Hematopoietic multipotent progenitor cell treated with erythropoietin and hydrocortisone succinate and interleukin-3 and kit ligand, for 15 days (in vitro differentiated cells): Measurements from ENCODE around the gene TPCN1.

Source experiments
- DNase-seq: peaks from one replicate; pipeline ENCODE4 v3.0.0-alpha.2; 2015; ENCODE audit warnings: low spot score

Gene TPCN1

DNA sequence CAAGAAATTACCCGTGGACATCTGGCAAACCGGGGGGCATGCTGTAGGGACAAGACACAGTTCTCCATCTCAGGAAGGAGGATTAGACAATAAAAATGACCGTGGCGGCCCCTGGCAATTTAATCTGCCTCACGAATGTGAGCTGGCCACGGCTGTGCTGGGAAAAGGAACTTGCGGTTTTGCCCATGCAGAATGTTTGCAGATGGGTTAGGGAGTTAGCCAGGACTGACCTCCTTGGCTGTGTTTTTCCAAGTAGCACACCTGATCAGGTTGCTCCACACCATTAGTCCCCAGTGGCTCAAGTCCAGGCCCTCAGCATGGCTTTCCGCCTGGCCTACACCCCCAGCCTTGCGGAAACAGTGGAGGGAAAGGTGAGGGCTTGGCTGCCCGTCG lies 20.8 kb downstream of the TPCN1 start:
- DNase-seq = no peak

DNA sequence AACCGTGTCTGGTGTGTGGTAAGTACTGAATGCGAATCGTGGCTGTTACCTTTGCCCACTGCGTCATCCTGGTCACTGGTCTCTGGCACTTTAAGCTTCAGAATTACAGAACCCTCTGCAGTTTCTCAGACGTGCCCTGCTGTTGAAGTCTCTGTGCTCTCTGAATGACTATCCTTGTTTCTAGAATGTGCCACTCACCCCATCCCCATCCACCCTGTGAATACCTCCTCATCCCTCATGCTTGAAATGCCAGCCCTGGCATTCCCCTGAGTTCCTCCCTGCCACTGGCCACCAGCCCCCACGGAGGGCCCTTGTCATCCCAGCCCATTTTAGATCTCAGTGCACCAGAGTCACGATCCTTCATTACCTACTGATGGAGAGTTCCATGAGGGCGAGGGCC lies 21.3 kb downstream of the TPCN1 start:
- DNase-seq = no peak

DNA sequence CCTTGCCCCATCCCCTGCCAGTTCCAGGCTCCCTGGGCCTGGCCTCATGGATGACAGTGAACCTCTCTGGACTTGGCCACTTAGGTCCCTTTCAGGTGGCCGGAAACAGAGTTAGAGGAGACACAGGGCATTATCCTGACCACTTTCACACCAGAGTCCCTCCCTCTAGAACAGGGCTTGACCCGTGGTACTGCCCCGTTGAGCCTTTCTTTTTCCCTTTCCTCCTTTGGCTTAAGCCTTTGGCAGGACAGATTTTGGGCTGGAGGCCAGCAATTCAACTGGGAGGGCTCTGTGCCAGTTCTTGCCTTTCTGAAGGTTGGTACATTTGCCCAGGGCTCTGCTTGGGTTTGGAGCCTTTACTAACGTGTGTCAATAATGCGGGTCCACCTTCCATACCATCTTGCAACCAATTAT lies 22.8 kb downstream of the TPCN1 start:
- DNase-seq = no peak

DNA sequence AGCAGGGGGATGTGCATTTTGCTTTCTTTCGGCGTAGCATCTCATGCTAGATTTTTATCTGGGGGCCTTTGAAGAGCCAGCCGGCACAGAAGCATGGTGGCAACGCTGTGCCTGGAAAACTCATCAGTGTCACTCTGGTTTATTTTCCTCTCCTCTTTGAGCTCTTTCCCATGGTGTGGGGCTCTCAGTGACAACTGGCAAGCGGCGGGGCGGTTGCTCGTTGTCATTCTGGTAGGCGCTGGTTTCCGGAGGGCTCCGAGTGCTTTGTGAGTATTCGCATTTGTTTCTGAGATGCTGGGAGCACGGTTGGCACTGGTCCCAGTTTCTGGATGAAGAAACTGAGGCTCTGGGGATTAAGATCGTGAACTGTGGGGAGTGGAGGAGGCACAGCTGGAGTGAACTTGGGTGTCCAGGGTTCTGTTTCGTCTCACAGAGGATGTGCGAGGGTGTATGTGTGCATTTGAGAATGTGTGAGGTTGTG lies 23.3 kb downstream of the TPCN1 start:
- DNase-seq = no peak

DNA sequence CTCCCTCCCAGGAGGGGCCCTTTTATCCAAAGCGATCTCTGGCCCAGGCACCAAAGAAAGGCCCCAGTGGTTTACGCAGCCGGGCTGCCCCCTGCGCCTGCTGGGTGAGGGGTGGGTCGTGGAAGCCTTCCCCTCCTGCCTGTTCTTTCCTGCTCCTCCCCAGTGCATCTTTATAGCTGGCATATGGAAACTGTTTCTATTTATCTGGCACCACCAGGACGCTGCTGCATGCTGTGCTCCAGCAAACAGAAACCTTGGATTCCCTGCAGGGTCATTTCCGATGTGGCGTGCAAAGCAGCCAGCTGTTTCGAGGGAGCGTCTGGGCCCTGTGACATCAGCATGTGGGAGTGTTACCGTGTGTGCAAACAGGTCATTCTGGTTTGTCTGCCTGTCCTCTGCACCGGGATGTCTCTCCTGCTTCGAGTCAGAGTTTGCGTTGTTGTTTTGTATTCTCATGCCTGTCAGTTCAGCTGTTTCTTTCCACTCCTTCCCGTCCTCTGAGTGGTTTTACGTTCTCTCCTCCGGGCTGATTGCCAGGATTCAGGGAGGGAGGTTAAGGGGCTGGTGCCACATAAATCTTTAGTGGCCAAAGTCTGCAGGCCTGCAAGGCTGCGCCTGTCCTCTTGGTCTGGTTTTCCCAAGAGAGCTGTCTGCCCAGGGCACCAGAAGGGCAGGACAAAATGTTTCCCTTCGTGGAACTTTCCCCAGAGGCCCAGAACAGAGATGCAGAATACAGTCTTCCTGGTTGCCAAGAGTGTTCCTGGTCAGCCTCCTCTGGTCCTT lies 24.6 kb downstream of the TPCN1 start:
- no peak for DNase-seq

DNA sequence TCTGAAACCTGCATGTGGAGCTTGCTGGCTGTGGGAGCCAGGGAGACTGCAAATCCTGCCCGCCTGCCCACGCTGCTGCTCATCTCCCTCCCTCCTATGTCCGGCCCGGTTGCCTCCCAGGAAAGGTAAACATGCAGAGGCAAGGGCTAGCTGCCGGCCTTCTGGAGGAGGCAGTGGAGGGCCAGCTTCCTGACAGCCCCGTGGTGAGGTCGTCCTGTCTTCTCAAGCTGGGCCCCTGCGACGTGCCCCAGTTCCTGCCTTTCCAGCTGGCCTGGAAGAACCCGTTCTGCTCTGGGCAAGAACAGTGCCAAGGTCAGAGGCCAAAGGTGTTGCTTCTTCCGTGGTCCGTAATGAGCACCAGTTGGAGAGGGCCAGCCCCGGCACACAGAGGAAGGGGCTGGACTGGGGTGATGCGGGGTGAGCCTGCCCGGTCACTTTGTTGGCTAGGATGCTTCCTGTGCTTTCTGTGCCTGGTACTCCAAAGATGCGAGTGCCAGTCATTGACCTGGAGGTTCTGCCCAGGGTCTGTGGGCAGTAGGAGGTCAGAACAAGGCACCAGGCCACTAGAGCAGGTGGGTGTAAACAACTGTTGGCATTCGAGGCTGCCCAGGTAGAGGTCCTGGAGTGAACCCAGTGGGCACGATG lies 25.3 kb downstream of the TPCN1 start:
- DNase-seq = no peak

DNA sequence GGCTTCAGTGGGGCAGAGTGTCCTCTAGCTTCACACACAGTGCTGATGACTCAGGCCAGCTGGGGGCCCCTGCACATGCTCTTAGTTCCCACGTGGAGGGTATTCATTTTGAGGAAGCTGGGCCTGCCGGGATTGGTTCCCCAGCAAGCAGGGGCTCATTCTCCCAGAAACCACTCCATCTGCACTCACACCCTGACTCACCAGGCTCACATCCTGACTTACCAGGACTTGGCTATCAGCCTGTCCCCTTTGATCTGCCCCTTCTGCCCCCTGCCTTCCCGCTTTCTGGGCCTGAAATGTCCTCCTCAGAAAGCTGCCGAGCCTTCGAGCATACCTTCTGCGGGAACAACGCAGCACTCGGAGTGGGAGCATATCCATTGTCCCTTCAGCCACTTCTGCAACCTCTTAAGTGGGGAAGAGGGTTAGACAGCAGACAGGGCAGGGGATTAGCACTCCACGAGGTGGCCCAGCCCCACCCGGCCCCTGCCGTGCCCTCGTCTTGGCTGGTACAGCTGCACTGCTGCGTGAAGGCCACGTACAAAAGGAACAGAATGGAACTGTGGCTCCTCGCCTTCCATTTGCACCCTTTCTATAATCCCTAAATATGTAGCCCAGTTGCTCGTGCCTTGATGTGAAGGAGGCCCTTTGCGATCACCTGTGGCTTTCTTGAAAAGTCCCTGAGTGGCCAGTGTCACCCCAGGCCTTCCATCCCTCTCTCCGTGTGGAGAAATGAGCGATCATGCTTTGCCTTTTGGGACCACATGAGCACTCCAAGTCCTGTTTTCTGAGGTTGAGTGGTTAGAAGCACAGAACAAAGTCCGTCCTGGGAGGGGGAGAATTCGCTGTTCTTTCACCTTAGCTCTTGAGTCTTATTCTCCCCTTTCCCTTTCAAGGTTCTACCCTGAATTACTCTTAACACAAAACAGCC lies 26.1 kb downstream of the TPCN1 start:
- no peak for DNase-seq

DNA sequence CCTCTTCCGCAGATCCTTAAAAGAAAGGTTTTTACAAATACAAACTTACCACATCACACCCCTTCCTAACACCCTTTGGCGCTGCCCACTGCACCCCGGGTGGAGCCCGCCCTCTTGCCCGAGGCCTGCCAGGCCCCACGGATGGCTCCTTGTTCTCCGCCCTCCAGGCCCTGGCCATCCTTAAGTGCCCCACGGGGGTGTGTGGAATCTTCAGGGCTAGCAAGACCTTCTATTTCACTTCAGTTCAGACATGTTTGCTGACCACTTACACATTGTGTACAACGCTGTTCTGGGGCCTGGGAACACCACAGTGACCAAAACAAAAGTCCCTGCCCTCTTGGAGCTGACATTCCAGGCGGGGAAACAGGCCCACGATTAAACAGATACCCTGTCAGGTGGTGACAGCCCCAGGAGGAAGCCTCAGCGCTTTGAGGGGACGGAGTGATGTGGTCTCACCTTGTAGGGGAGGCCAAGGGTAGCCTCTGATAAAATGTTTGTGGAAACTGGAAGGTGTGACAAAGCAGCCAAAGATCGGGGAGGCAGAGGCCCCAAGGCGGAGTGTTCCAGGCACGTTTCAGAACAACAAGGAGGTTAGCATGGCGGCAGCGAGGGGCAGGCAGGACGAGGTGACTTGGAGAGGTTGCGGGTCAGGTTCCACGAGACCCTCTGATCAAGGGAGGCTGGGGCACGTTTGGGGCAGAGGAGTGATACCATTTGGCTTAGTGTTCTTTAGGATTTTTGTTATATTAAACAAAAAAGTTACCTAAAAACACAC lies 27.0 kb downstream of the TPCN1 start:
- DNase-seq = no peak

DNA sequence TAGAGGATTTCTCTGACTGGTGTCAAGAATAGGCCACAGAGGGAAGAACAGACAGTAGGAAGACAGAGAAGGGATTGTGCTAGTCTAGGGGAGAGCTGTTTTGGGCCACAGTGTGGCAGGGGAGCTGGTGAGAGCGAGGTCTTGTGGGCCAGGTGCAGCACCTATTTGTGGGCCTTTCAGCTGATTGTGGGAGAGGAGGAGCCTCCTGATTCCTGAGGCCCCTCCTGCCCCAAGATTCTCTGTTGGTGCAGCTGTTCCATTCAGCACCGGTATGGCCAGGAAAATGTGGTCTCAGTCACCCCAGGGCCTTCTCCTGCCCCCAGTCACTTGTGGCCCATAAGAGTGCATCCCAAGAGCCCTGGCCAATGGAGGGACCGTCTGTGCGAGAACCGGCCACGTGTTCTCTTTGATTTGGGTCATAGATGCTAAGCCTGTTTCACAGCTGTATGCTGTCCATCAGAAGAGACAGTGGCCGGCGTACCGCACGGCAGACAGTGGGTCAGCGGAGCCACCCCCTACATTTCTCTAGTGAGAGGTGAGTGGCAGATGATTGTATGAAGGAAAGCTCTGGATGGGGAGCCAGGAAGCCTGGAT lies 27.7 kb downstream of the TPCN1 start:
- DNase-seq = no peak

DNA sequence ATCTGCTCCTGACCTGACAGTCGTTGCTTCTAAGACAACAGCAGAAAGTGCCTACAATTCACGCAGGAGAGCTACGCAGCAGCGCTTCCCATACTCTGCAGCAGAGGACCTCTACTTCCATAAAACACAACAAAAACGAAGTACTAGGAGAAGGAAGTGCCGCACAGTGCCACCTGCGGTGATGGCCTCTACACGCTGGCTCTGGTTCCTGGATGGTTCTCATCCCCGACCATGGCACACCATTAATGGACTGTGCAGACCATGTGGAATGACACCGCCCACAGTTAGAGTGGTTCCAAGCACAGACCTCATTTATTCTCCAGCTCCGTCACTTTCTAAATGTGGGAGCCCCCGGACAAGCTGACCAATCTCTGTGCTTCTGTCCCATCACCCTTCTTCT lies 28.3 kb downstream of the TPCN1 start:
- DNase-seq = no peak

DNA sequence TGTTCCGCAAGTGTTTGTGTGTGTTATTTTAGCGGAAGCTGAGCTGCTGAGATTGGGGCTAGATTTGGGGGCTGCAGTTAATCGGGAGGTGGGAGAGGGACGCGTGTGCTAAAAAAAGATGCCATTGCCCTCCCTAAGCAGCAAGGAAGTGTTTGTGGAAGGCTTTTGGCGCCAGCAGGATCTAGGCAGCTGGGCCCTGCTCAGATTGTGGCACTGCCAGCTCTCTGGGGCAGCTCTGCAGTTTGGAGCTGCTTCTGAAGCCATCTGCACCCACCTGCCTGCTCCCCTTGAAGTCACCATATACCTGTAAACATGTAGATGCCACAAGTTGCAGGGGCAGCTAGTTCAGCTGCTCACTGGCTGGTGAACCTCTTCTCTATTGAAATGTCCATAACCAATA lies 28.8 kb downstream of the TPCN1 start:
- DNase-seq = no peak

DNA sequence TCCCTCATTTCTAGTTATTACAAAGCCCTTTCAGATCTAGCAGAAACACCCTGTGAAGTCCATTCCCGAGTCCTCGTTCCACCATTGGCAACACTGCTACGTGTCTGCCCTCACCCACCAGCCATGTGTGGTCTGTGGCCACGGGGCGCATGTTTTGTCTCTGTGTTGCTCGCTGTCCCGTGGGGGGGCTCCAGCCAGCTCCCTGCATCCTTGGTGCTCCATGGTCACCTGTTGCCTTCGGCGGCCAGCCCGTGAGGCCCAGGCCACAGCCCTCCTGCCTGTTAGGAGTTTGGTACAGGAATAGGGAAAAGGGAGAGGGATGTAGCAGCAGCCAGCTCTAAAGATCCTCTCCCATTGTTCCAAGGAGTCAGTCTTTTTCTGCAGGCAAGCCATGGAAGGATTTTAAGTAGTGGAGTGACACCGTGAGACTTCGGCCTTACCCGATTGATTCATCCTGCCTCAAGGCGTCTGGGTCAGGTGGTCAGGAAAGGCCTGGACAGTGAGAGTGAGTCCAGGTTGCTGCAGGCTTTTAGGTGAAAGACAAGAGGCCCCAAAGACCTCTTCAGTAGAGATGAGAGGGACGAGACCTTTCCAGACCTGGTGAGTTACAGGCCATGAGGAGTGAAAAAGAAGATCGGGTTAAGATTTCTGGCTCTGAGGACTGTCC lies 30.3 kb downstream of the TPCN1 start:
- no peak for DNase-seq

DNA sequence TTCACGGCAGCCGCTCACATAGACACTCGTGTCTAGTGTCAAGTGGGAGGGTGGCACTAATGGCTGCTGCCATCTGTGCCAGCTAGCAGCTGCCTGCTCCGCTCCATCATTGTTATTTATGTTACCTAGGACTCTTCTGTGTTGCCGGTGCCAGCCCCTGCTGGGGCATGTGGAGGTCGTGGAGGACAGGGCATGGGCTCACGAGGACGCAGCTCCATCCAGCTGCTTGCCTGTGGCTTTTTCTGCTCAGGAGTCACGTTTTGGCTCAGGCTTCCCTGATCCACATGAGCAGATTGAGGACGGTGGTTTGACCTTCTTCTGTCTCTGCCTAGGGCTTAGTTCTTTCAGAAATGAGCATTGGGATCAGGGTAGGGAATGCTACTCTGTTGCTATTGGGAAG lies 31.2 kb downstream of the TPCN1 start:
- DNase-seq = no peak

DNA sequence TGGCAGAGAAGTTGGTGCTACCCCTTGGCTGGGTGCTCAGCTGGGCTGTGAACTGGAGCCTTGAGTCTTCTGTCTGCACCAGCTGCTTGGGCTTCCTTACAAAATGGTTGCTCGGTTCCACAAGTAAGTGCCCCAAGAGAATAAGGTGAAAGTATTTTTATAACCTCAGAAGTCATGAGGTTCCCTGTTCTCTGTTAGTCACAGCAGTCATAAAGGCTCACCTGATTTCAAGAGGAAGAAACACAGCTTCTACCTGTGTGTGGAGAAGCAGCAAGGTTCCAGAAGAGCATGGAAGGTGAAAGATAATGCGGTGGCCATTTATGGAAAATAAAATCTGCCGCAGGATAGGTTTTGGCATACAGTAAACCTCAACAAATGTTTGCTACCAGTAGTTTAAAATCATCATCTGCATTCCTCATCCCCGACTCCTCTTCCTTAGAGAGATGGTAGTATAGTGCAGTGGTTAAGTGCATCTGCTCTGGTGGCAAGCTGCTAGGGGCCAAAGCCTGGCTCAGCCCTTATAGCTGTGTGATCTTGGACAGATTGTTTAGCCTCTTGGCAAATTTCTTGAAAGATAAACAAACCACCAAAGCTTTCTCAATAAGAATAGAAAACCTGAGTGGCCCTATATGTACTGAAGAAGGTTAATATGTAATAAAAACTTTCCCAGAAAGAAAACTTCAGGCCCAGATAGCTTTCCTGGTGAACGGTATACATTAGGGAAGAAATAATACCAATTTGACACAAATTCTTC lies 32.4 kb downstream of the TPCN1 start:
- DNase-seq = no peak

DNA sequence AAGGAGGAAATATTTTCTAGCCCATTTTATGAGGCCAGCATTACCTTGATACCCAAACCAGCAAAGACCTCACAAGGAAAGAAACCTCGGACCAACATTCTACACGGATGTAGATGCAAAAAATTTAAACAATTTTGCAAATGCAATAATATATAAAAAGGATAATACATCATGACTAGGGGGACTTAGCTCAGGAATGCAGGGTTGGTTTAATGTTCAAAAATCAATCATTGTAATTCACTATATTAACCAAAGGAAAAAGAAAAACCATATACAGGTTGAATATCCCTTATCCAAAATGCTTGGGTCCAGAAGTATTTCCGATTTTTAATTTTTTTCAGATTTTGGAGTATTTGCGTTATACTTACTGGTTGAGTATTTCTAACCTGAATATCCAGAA lies 33.0 kb downstream of the TPCN1 start:
- DNase-seq = no peak

DNA sequence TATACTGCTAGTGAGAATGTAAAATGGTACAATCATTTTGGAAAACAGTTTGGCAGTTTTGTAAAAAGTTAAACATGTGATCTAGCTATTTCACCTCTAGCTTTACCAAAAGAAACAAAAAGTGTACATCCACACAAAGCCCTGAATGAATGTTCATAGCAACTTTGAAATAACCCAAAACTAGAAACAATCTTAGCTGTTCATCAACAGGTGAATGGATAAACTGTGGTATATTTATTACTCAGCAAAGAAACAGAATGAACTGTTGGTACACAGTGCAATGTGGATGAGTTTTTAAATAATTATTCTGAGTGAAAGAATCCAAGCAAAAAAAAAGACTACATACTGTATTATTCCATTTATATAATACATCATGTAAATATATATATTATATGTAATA lies 36.3 kb downstream of the TPCN1 start:
- DNase-seq = no peak

DNA sequence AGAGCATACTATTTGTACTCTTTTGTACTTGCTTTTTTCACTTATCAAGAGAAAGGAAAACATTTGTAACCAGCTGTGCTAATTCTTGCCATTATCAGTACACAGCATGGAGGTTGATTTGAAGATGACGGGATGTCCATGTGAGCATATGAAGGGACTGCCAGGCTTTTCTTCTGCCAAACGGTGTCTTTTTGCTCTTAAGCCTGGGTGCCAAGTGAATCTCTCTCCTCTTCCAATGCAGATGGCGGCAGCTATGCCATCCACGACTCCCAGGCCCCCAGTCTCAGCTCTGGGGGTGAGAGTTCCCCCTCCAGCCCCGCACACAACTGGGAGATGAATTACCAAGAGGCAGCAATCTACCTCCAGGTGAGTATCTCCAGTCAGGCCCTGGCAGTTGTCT lies 38.9 kb downstream of the TPCN1 start:
- no peak for DNase-seq

DNA sequence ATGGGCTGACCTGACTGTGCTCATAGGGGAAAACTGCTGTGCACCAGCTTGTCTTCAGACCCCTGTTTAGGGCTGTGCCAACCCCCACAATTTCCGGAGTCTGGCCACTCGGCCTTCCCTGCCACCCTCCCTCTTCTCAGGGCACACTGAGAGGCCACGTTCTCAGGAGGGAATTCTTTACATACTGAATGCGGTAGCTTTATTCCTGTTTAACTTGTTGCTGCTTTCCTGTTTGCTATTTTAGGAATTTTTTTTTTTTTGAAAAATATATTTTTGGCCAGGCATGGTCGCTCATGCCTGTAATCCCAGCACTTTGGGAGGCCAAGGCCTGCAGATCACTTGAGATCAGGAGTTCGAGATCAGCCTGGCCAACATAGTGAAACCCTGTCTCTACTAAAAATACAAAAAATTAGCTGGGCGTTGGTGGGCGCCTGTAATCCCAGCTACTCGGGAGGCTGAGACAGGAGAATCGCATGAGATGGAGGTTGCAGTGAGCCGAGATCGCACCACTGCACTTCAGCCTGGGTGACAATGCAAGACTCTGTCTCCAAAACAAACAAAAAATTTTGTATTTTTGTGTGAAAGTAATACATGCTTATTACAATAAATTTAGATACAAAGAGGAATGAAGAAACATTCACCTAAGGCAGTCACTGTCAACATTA lies 39.5 kb downstream of the TPCN1 start:
- no peak for DNase-seq

DNA sequence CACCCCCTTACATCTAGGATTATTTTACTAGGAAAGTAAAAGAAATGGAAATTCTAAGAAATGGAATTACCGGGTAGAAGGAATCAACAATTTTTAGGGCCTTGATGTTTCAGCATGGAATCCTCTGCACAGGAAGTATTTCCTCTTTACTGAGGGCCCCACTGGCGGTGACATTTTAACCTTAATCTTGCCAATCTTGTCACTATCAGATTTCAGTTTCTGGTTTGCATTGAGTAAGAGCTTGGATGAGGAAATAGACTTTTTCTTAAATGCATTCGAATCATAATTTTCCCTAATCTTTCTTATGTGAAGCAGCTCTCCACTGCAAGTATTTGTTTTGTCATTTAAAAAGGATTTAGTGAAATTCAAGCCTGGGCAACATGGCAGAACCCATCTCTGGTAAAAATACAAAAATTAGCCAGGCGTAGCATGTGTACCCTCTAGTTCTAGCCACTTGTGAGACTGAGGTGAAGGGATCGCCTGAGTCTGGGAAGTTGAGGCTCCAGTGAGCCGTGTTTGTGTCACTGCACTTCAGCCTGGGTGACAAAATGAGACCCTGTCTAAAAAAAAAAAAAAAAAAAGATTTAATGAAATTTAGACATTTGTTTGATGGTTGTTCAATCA lies 40.7 kb downstream of the TPCN1 start:
- no peak for DNase-seq
